ENCODE results near the gene UBE2D2. TPM values are rescaled to one million over a fixed set of nuclear protein-coding genes. Genes with fewer than 3 reads are reported as not detected.

UBE2D2 gene
- polyA plus RNA-seq, 1 donor = 125 TPM

DNA sequence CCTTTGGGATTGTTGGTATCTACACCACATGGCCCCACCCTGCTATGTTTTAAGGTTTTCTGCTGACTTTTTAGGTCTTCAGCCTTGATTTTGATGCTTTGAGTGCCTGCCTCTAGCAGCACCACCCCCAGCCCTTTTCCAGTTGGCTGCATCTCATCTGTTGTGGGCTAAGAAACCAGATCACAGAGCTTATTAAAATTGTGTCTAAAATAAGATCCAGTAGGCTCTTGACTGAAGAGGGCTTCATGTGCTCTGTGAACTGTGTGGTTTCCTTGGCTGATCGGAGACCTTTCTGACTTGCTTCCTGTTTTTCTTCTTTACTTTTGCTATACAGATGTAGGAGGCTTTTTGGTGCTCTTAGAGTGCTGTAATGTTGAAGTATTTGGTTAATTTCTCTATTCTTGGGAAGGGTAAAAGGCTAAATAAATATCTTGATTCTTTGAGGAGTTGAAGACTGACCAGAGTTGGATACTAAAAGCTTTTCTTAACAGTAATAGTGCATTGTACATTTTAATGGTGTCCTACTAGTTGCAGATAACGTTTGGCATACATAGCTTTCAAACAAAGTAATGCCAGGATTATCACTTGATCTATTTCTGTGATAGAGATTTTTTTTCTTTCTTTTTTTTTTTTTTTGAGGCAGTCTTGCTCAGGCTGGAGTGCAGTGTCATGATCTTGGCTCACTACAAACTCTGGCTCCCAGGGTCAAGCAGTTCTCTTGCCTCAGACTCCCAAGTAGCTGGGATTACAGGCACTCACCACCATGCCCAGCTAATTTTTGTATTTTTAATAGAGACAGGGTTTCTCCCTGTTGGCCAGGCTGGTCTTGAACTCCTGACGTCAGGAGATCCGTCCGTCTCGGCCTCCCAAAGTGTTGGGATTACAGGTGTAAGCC, 4.5 kb downstream of the UBE2D2 start:
- no peak for DNase-seq
- Histone ChIP-seq H3K27ac (ENCODE audit: low read length) (no peak overlapping the region), H3K36me3 (ENCODE audit: control insufficient read depth, insufficient read depth, low read length) (peaks cover 10% of the 10 kb centered on the region), H3K9me3 (ENCODE audit: control insufficient read depth, low read depth, low read length) (peaks cover 3% of the 10 kb centered on the region), H3K4me3 (ENCODE audit: low read length) (no peak overlapping the region), H3K27me3 (ENCODE audit: control insufficient read depth, insufficient read depth, low read length) (no peaks in the 10 kb centered on the region), H3K4me1 (ENCODE audit: control insufficient read depth, insufficient read depth, low read length) (peaks cover 7% of the 10 kb centered on the region)
- WGBS (ENCODE audit: insufficient coverage, low lambda C conversion rate) = no CpG with 5 or more reads among the region's 6 CpGs

DNA sequence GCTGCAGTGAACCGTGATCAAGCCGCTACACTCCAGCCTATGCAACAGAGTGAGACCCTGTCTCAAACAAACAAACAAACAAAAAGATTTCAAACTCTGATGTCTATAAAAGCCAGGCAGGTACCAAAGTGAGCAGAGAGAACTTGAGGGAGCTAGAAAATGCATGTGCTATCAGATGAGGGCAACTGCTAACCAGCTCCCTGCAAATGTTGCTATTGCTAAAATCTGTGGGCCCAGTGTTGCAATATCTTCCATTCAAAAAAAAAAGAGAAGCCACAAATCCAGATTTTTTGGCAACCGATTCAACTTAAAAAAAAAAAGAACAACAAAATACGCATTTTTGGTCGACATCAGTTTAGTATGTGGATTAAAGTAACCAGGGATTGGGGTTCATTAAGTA, 5.5 kb downstream of the UBE2D2 start:
- no peak for DNase-seq
- Histone ChIP-seq H3K9me3 (ENCODE audit: control insufficient read depth, low read depth, low read length) (peaks cover 3% of the 10 kb centered on the region), H3K4me3 (ENCODE audit: low read length) (no peak overlapping the region), H3K4me1 (ENCODE audit: control insufficient read depth, insufficient read depth, low read length) (peaks cover 6% of the 10 kb centered on the region), H3K27me3 (ENCODE audit: control insufficient read depth, insufficient read depth, low read length) (no peaks in the 10 kb centered on the region), H3K27ac (ENCODE audit: low read length) (no peak overlapping the region), H3K36me3 (ENCODE audit: control insufficient read depth, insufficient read depth, low read length) (peaks cover 10% of the 10 kb centered on the region)
- 87% methylated on average over 3 of the region's 5 CpGs for WGBS (ENCODE audit: insufficient coverage, low lambda C conversion rate)

DNA sequence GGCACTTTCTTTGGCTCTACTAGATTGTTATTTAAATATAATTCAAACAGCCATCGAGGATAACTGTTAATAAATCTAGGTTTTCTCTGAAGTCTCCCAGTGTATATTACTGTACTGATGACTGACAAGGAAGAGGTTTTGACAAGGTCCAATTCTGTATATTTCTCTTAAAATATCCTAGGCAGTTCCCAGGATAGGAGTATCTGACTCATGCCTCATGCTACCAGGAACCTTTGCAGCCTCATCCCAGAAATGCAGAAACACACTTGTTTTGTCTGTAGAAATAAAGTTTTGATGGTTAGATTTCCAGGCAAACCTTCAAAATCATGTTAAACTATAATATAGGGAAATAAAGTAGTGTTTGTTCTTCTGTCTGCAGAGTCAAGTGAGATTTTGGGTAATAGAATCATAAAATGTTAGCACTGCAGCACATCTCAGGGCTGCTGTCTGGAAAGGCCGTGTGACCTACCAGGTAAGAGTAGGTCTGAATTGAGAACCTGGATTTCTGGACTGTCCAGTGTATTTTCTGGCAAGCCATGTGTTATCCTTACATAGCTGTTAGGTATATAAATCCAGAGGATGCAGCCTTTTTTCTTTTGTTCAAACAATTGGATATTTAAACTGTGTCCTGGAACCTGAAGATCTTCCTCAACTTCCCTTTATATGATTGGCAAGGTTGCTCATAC, 8.3 kb downstream of the UBE2D2 start:
- Histone ChIP-seq H3K9me3 (ENCODE audit: control insufficient read depth, low read depth, low read length) (no peaks in the 10 kb centered on the region), H3K4me3 (ENCODE audit: low read length) (no peak overlapping the region), H3K4me1 (ENCODE audit: control insufficient read depth, insufficient read depth, low read length) (peaks cover under 1% of the 10 kb centered on the region), H3K27me3 (ENCODE audit: control insufficient read depth, insufficient read depth, low read length) (no peaks in the 10 kb centered on the region), H3K36me3 (ENCODE audit: control insufficient read depth, insufficient read depth, low read length) (peaks cover 6% of the 10 kb centered on the region), H3K27ac (ENCODE audit: low read length) (no peak overlapping the region)
- no CpG with 5 or more reads among the region's 2 CpGs for WGBS (ENCODE audit: insufficient coverage, low lambda C conversion rate)
- no peak for DNase-seq

DNA sequence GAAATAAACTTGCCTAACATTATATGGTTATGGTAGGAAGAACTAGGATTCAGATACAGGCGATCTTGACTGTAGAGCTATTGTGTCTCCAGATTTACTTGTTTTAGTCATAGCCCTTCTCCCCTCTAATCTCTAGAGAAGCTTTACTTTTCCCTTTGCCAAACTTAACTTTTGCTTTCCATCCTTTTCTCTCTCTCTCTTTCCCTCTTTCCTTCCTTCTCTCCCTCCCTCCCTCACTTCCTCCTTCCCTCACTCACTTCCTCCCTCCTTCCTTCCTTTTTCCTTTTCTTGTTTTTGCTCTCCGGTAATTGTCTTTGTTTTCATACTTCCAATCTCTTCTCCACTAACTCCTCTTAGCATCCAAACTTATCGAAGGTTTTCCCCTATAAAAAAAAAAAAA, 10.4 kb downstream of the UBE2D2 start:
- DNase-seq = no peak
- H3K27me3 ChIP-seq (ENCODE audit: control insufficient read depth, insufficient read depth, low read length) = no peaks in the 10 kb centered on the region
- H3K36me3 ChIP-seq (ENCODE audit: control insufficient read depth, insufficient read depth, low read length) = peaks cover under 1% of the 10 kb centered on the region
- peaks cover 6% of the 10 kb centered on the region for H3K4me1 ChIP-seq (ENCODE audit: control insufficient read depth, insufficient read depth, low read length)
- H3K27ac ChIP-seq (ENCODE audit: low read length) = no peak overlapping the region
- no peaks in the 10 kb centered on the region for H3K9me3 ChIP-seq (ENCODE audit: control insufficient read depth, low read depth, low read length)
- H3K4me3 ChIP-seq (ENCODE audit: low read length) = no peak overlapping the region
- WGBS (ENCODE audit: insufficient coverage, low lambda C conversion rate) = 60% methylated on average over 1 of the region's 3 CpGs

DNA sequence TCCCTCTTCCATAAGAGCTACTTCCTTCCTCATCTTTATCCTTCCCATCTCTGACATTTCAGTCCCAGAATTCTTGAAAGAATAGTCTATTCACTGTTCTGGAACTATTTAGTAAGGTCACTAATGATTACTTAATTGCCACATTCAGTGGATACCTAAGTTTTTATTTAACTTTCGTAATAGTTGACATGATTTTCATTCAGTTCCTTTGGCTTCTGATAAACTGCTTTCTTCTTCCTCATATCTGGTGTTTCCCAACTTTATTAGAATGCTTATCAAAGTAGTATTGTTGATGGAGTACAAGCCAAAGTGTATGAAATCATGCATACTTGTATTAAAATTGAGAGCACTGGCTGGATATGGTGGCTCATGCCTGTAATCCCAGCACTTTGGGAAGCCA, 10.8 kb downstream of the UBE2D2 start:
- peaks cover 6% of the 10 kb centered on the region for H3K4me1 ChIP-seq (ENCODE audit: control insufficient read depth, insufficient read depth, low read length)
- no peaks in the 10 kb centered on the region for H3K9me3 ChIP-seq (ENCODE audit: control insufficient read depth, low read depth, low read length)
- no peak overlapping the region for H3K4me3 ChIP-seq (ENCODE audit: low read length)
- H3K36me3 ChIP-seq (ENCODE audit: control insufficient read depth, insufficient read depth, low read length) = no peaks in the 10 kb centered on the region
- no peak for DNase-seq
- H3K27me3 ChIP-seq (ENCODE audit: control insufficient read depth, insufficient read depth, low read length) = no peaks in the 10 kb centered on the region
- H3K27ac ChIP-seq (ENCODE audit: low read length) = no peak overlapping the region
- WGBS (ENCODE audit: insufficient coverage, low lambda C conversion rate) = 50% methylated on average over 1 of the region's 1 CpG

DNA sequence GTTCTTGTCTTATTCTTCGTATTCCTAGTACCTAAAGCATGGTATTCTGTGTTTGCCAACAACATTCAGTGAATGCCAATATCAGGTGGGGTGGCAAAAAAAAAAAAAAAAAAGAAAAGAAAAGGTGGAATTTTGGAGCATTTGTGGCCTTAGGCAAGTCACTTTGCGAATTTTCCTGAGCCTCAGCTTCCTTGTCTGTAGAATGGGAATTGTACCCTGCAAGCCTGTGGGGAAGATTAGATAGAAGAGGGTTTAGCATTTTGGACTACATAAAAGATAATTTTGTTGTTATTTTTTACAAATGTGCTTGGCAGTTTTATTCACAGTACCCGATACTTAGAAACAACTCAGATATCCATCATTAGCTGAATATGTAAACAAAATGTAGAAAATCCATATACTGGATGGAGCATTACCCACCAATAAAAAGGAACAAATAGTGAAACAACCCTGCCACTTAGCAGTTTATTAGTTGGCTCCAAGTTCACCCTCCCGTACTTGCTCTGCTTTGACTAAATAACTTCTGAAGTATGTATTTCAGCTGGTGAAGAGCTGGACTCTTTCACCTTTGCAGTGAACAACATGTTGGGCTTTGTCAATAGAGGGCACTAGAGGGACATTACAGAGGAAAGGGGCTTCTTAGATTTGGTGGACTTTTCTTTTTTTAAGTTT, 13.6 kb downstream of the UBE2D2 start:
- no peaks in the 10 kb centered on the region for H3K9me3 ChIP-seq (ENCODE audit: control insufficient read depth, low read depth, low read length)
- H3K27ac ChIP-seq (ENCODE audit: low read length) = no peak overlapping the region
- peak in 1 of 2 donors; percentile 21 for DNase-seq
- WGBS (ENCODE audit: insufficient coverage, low lambda C conversion rate) = no CpG with 5 or more reads among the region's 4 CpGs
- H3K4me1 ChIP-seq (ENCODE audit: control insufficient read depth, insufficient read depth, low read length) = peaks cover 6% of the 10 kb centered on the region
- no peaks in the 10 kb centered on the region for H3K27me3 ChIP-seq (ENCODE audit: control insufficient read depth, insufficient read depth, low read length)
- no peaks in the 10 kb centered on the region for H3K36me3 ChIP-seq (ENCODE audit: control insufficient read depth, insufficient read depth, low read length)
- H3K4me3 ChIP-seq (ENCODE audit: low read length) = no peak overlapping the region

DNA sequence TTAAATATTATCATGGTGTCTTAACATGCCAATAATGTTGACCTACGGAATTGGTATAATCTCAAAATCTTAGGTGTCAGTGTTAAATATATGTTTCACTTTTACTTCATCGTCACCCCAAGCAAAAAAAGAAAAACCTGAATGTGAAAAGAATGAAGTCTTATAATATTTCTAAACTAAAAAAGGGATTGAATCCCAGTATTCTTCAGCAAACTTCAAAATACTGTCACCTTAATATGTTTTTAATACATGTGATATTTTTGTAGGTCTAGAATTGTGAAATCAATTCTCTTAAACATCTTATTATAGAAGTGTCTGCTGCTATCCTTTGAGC, 14.1 kb downstream of the UBE2D2 start:
- peaks cover 6% of the 10 kb centered on the region for H3K4me1 ChIP-seq (ENCODE audit: control insufficient read depth, insufficient read depth, low read length)
- 92% methylated on average over 2 of the region's 2 CpGs for WGBS (ENCODE audit: insufficient coverage, low lambda C conversion rate)
- no peak overlapping the region for H3K4me3 ChIP-seq (ENCODE audit: low read length)
- no peaks in the 10 kb centered on the region for H3K27me3 ChIP-seq (ENCODE audit: control insufficient read depth, insufficient read depth, low read length)
- no peak overlapping the region for H3K27ac ChIP-seq (ENCODE audit: low read length)
- H3K36me3 ChIP-seq (ENCODE audit: control insufficient read depth, insufficient read depth, low read length) = no peaks in the 10 kb centered on the region
- no peaks in the 10 kb centered on the region for H3K9me3 ChIP-seq (ENCODE audit: control insufficient read depth, low read depth, low read length)
- DNase-seq = no peak

DNA sequence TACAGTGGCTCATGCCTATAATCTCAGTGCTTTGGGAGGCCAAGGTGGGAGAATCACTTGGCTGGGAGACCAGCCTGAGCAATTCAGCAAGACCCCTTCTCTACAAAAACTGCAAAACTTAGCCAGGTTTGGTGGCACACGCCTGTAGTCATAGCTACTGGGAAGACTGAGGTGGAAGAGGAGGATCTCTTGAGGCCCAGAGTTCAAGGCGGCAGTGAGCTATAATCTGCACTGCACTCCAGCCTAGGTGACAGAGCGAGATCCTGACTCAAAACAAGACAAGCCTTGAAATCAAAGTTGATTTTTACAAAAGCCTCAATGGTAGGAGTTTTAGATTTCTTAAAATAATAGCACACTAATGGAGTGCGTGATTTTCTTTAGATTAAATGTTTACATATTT, 14.6 kb downstream of the UBE2D2 start:
- no peak for DNase-seq
- Histone ChIP-seq H3K4me3 (ENCODE audit: low read length) (no peak overlapping the region), H3K36me3 (ENCODE audit: control insufficient read depth, insufficient read depth, low read length) (peaks cover 3% of the 10 kb centered on the region), H3K9me3 (ENCODE audit: control insufficient read depth, low read depth, low read length) (no peaks in the 10 kb centered on the region), H3K27ac (ENCODE audit: low read length) (no peak overlapping the region), H3K27me3 (ENCODE audit: control insufficient read depth, insufficient read depth, low read length) (no peaks in the 10 kb centered on the region), H3K4me1 (ENCODE audit: control insufficient read depth, insufficient read depth, low read length) (peaks cover 6% of the 10 kb centered on the region)
- 80% methylated on average over 1 of the region's 4 CpGs for WGBS (ENCODE audit: insufficient coverage, low lambda C conversion rate)

DNA sequence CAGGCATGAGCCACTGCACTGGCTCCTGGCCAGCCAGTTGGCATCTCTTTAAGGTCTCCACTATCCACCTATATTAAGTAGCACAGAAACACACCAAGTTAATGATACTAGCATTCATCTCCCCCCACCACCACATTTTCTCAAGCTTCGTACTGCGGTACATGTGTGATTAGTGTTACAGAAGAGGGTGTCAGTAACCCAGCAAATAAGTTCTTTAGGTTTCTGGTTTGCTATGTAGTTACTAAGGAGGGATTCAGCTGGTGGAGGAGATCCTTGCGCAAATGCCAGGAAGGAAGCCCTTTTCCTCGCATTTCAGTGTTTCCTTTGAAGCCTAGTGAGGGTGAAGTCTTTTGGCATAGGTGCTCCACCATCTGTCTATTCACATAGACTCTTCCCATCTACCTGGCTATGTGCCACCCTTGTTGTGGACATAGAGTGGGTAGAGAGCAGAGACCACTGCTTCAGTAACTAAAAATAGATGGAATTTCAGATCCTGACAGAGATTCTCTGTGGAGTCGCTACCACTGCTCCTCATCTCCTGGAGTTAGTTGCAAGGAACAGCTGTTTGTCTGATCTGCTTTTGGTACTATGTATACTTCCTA, 16.7 kb downstream of the UBE2D2 start:
- peaks cover 6% of the 10 kb centered on the region for H3K36me3 ChIP-seq (ENCODE audit: control insufficient read depth, insufficient read depth, low read length)
- H3K27ac ChIP-seq (ENCODE audit: low read length) = no peak overlapping the region
- peaks cover 6% of the 10 kb centered on the region for H3K4me1 ChIP-seq (ENCODE audit: control insufficient read depth, insufficient read depth, low read length)
- 100% methylated on average over 1 of the region's 5 CpGs for WGBS (ENCODE audit: insufficient coverage, low lambda C conversion rate)
- no peak overlapping the region for H3K4me3 ChIP-seq (ENCODE audit: low read length)
- no peak for DNase-seq
- H3K27me3 ChIP-seq (ENCODE audit: control insufficient read depth, insufficient read depth, low read length) = no peaks in the 10 kb centered on the region
- H3K9me3 ChIP-seq (ENCODE audit: control insufficient read depth, low read depth, low read length) = no peaks in the 10 kb centered on the region

DNA sequence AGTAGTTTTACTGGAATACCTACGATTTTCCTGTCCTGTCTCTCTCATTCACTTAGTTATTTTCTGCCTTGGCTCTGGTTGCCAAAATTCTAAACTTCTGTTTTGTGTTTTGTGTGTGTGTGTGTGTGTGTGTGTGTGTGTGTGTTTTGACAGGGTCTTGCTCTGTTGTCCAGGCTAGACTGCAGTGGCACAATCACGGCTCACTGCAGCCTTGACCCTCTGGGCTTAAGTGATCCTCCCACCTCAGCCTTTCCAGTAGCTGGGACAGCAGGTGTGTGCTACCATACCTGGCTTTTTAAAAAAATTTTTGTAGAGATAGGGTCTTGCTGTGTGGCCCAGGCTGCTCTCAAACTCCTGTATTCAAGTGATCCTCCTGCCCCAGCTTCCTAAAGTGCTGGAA, 17.2 kb downstream of the UBE2D2 start:
- H3K36me3 ChIP-seq (ENCODE audit: control insufficient read depth, insufficient read depth, low read length) = peaks cover 6% of the 10 kb centered on the region
- peaks cover 6% of the 10 kb centered on the region for H3K4me1 ChIP-seq (ENCODE audit: control insufficient read depth, insufficient read depth, low read length)
- DNase-seq = no peak
- H3K4me3 ChIP-seq (ENCODE audit: low read length) = no peak overlapping the region
- no peaks in the 10 kb centered on the region for H3K9me3 ChIP-seq (ENCODE audit: control insufficient read depth, low read depth, low read length)
- H3K27me3 ChIP-seq (ENCODE audit: control insufficient read depth, insufficient read depth, low read length) = no peaks in the 10 kb centered on the region
- no peak overlapping the region for H3K27ac ChIP-seq (ENCODE audit: low read length)
- 100% methylated on average over 1 of the region's 2 CpGs for WGBS (ENCODE audit: insufficient coverage, low lambda C conversion rate)

All from large intestine (tissue), 3 donors.